ENCODE results near the gene LNX1. TPM values are rescaled to one million over a fixed set of nuclear protein-coding genes. Genes with fewer than 3 reads are reported as not detected.

LNX1 gene
- total and polyA plus RNA-seq, 2 of the 13 experiments (the other 11 are each of a cell fraction or from before 2014, with no cell fraction given), result 0.49 TPM

DNA sequence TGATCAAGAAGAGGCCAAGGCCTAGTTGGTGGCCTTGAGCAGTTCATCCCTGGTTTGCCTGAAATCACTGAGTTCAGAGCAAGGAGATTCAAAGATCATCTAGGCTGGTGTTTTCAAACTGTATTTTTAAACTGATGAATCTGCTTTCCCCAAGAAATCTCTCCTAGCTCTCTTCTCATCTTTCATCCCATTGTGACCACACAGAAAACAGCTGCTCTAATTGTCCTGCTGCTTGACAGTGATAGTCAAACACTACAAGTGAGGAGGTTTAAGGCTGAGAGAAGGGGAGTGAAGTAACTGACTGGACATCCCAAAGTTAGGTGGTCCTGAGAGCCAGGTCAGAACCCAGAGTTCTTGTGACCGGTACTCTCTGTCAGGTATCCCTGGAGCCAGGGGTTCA lies 91.5 kb downstream of the LNX1 start:
- Histone ChIP-seq H3K36me3 (replicated peaks in 1 of 2; ENCODE audit: control insufficient read depth in 1 of 2, insufficient read depth in 2 of 2, low read length in 2 of 2) (no peaks in the 10 kb centered on the region), H4K20me1 (ENCODE audit: insufficient read depth, low read length) (no peaks in the 10 kb centered on the region), H3K4me2 (ENCODE audit: low read depth, low read length) (no peak overlapping the region), H3K79me2 (ENCODE audit: insufficient read depth, low read length) (no peaks in the 10 kb centered on the region), H3K27me3 (ENCODE audit: control insufficient read depth in 1 of 2, insufficient read depth in 2 of 2, low read length in 2 of 2) (no peaks in the 10 kb centered on the region; a peak in 2 of 5 replicates), H3K4me1 (ENCODE audit: insufficient read depth, low read length) (peaks cover 9% of the 10 kb centered on the region; the same call in 1 of the 2 replicates), H3K4me3 (replicated peaks in 1 of 3; ENCODE audit: insufficient read depth in 1 of 3, low read depth in 2 of 3, low read length in 3 of 3) (no peak overlapping the region), H3K27ac (ENCODE audit: extremely low read length, insufficient read depth, low read length) (no peak overlapping the region), H2AFZ (ENCODE audit: low read length) (no peak overlapping the region), H3K9me3 (ENCODE audit: low read length) (no peaks in the 10 kb centered on the region), H3K9ac (ENCODE audit: insufficient read depth, low read depth, low read length) (no peak overlapping the region)
- no TSS peak for BruUV-seq (replicated peaks)
- CTCF ChIA-PET (ENCODE audit: low intra/inter-chr PET ratio, low total read pairs), result no interaction called here
- no peak for DNase-seq (ENCODE audit: low spot score)
- in situ Hi-C loops (cut with HindIII; ENCODE audit: extremely low pct_ligation_motif_present, low pct_unique_long_range_greater_than_20kb), result loop anchor here (25.0 kb wide), 1 partner anchor 738 kb away; the partner anchor contains the start of gene PDGFRA
- no peak for FAIRE-seq
- intact Hi-C loops (cut with micrococcal nuclease; ENCODE audit: unreplicated experiment), result loop anchor here (10.0 kb wide), 1 partner anchor 205 kb away; no protein-coding TSS in a partner anchor
- ATAC-seq, result no peak
- TF ChIP-seq CBX1 (IDR thresholded peaks at IDR 0.05; ENCODE audit: low read depth) (no peak), TRAFD1 (CRISPR knock-in tag; IDR thresholded peaks at IDR 0.05; ENCODE audit: borderline replicate concordance) (no peak), HNRNPK (IDR thresholded peaks at IDR 0.05; ENCODE audit: low read depth, low read length, poor library complexity, severe bottlenecking) (no peak), ZNF598 (CRISPR knock-in tag; IDR thresholded peaks at IDR 0.05; ENCODE audit: borderline replicate concordance) (no peak), ZNF382 (CRISPR knock-in tag; IDR thresholded peaks at IDR 0.05; ENCODE audit: borderline replicate concordance) (no peak), NAIF1 (CRISPR knock-in tag; IDR thresholded peaks at IDR 0.05; ENCODE audit: borderline replicate concordance) (no peak), NR2C2 (CRISPR knock-in tag; IDR thresholded peaks at IDR 0.05; ENCODE audit: borderline replicate concordance) (no peak), U2AF1 (optimal IDR thresholded peaks at IDR 0.05; ENCODE audit: low read depth, low read length) (no peak), PHF8 (CRISPR knock-in tag; IDR thresholded peaks at IDR 0.05) (no peak)
- TF ChIP-seq, protein P1, sequence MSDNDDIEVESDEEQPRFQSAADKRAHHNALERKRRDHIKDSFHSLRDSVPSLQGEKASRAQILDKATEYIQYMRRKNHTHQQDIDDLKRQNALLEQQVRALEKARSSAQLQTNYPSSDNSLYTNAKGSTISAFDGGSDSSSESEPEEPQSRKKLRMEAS (IDR thresholded peaks at IDR 0.05), result no peak
- 88% methylated on average over 1 of the region's 1 CpG for WGBS (ENCODE audit: low lambda C conversion rate)
- POLR2A ChIA-PET, result no interaction called here

All from HepG2 (cell line).